Measurements from ENCODE around the gene QARS1.

QARS1 gene

GRCh38 chr3:49121132-49121736, 16.7 kb upstream of the QARS1 start:
- no peak for DNase-seq (ENCODE audit: low read depth in 2 of 2)
- H3K4me3 ChIP-seq (replicated peaks in 1 of 2; ENCODE audit: low read depth in 2 of 2, low read length in 2 of 2): peak overlapping the region in 1 of 2 donors; percentile 97
- TF ChIP-seq, protein P1, sequence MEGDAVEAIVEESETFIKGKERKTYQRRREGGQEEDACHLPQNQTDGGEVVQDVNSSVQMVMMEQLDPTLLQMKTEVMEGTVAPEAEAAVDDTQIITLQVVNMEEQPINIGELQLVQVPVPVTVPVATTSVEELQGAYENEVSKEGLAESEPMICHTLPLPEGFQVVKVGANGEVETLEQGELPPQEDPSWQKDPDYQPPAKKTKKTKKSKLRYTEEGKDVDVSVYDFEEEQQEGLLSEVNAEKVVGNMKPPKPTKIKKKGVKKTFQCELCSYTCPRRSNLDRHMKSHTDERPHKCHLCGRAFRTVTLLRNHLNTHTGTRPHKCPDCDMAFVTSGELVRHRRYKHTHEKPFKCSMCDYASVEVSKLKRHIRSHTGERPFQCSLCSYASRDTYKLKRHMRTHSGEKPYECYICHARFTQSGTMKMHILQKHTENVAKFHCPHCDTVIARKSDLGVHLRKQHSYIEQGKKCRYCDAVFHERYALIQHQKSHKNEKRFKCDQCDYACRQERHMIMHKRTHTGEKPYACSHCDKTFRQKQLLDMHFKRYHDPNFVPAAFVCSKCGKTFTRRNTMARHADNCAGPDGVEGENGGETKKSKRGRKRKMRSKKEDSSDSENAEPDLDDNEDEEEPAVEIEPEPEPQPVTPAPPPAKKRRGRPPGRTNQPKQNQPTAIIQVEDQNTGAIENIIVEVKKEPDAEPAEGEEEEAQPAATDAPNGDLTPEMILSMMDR (IDR thresholded peaks at IDR 0.05; ENCODE audit: low read depth, low read length): no peak

- peak within 1 kb of the TSS; percentile 95 to 97 for H3K4me3 ChIP-seq (replicated peaks in 1 of 2; ENCODE audit: low read depth in 2 of 2, low read length in 2 of 2)
- TF ChIP-seq, protein P1 (IDR thresholded peaks at IDR 0.05; ENCODE audit: low read depth, low read length): no peak
- DNase-seq (ENCODE audit: low read depth in 2 of 2): peak; percentile 93 to 94
Observed at GRCh38 chr3:49120438-49121131, 16.0 kb upstream of the QARS1 start, which contains the start of gene USP19. Gene USP19, minus strand, starts transcription at chr3:49120823. Its CDS starts 1,678 bp downstream, at chr3:49119145.

GRCh38 chr3:49120096-49120437, 15.5 kb upstream of the QARS1 start:
- H3K4me3 ChIP-seq (replicated peaks in 1 of 2; ENCODE audit: low read depth in 2 of 2, low read length in 2 of 2): peak overlapping the region; percentile 95 to 97
- TF ChIP-seq, protein P1 (IDR thresholded peaks at IDR 0.05; ENCODE audit: low read depth, low read length): no peak
- DNase-seq (ENCODE audit: low read depth in 2 of 2): no peak

- TF ChIP-seq, protein P1 (IDR thresholded peaks at IDR 0.05; ENCODE audit: low read depth, low read length): no peak
- H3K4me3 ChIP-seq (replicated peaks in 1 of 2; ENCODE audit: low read depth in 2 of 2, low read length in 2 of 2): peak overlapping the region in 1 of 2 donors; percentile 97
- DNase-seq (ENCODE audit: low read depth in 2 of 2): peak; percentile 16 to 32
Observed at GRCh38 chr3:49119439-49119838, 14.9 kb upstream of the QARS1 start.

GRCh38 chr3:49119036-49119435, 14.5 kb upstream of the QARS1 start:
- TF ChIP-seq, protein P1 (IDR thresholded peaks at IDR 0.05; ENCODE audit: low read depth, low read length): no peak
- H3K4me3 ChIP-seq (replicated peaks in 1 of 2; ENCODE audit: low read depth in 2 of 2, low read length in 2 of 2): no peak overlapping the region
- DNase-seq (ENCODE audit: low read depth in 2 of 2): peak in 1 of 2 donors; percentile 73

DNA sequence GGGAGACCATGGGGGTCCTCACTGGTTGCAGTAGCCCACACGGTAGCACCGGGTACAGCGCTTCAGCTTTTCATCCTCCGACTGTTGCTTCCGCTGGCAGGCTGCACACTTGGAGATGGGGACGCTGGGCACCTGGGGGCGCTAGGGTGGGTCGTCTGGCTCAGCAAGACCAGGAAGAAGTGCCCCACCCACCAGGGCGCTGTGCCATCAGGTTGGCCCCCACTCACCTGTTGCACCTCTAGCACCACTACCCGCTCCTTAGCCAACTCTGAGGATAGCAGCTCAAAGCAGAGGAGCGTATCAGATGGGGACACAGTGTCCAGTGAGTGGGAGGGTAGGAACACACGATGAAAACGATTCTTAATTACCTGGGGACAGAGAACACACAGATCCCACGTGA, 7.7 kb upstream of the QARS1 start:
- DNase-seq (ENCODE audit: low read depth in 2 of 2): no peak
- TF ChIP-seq, protein P1 (IDR thresholded peaks at IDR 0.05; ENCODE audit: low read depth, low read length): no peak
- H3K4me3 ChIP-seq (replicated peaks in 1 of 2; ENCODE audit: low read depth in 2 of 2, low read length in 2 of 2): no peak overlapping the region
